Subcutaneous abdominal adipose tissue (tissue), 5 donors: ENCODE results near the gene SRSF10.

ENCODE experiments used
- H3K27ac ChIP-seq: one replicate; pipeline ENCODE4 v1.7.0; 2013; ENCODE audit warnings: low read depth, mild to moderate bottlenecking, inconsistent platforms, low read length, moderate library complexity
- H3K27me3 ChIP-seq, 5 donors: one replicate each; pipeline ENCODE4 v1.7.0; 2013; ENCODE audit warnings: low read length in 5 of 5, inconsistent platforms in 1 of 5; ENCODE audit not compliant: control insufficient read depth in 5 of 5, insufficient read depth in 4 of 5
- H3K36me3 ChIP-seq, 5 donors: one replicate each; pipeline ENCODE4 v1.7.0; 2013; ENCODE audit warnings: low read length in 5 of 5; ENCODE audit not compliant: control insufficient read depth in 5 of 5, insufficient read depth in 5 of 5
- H3K4me1 ChIP-seq, 5 donors: one replicate each; pipeline ENCODE4 v1.7.0; 2013; ENCODE audit warnings: low read length in 5 of 5, mild to moderate bottlenecking in 3 of 5, moderate library complexity in 1 of 5; ENCODE audit not compliant: control insufficient read depth in 5 of 5, insufficient read depth in 5 of 5
- H3K4me3 ChIP-seq, 5 donors: one replicate each; pipeline ENCODE4 v1.7.0; 2013; ENCODE audit warnings: low read length in 5 of 5, low read depth in 1 of 5
- H3K9ac ChIP-seq, 5 donors: one replicate each; pipeline ENCODE4 v1.7.0; 2013; ENCODE audit warnings: low read length in 5 of 5, mild to moderate bottlenecking in 4 of 5, moderate library complexity in 3 of 5
- H3K9me3 ChIP-seq, 5 donors: one replicate each; pipeline ENCODE4 v1.7.0; 2013; ENCODE audit warnings: low read length in 5 of 5; ENCODE audit not compliant: control insufficient read depth in 5 of 5
- donor health status: healthy.
- donor health status: healthy.
- donor health status: healthy.
- donor health status: healthy.
- donor health status: healthy.

Gene SRSF10

DNA sequence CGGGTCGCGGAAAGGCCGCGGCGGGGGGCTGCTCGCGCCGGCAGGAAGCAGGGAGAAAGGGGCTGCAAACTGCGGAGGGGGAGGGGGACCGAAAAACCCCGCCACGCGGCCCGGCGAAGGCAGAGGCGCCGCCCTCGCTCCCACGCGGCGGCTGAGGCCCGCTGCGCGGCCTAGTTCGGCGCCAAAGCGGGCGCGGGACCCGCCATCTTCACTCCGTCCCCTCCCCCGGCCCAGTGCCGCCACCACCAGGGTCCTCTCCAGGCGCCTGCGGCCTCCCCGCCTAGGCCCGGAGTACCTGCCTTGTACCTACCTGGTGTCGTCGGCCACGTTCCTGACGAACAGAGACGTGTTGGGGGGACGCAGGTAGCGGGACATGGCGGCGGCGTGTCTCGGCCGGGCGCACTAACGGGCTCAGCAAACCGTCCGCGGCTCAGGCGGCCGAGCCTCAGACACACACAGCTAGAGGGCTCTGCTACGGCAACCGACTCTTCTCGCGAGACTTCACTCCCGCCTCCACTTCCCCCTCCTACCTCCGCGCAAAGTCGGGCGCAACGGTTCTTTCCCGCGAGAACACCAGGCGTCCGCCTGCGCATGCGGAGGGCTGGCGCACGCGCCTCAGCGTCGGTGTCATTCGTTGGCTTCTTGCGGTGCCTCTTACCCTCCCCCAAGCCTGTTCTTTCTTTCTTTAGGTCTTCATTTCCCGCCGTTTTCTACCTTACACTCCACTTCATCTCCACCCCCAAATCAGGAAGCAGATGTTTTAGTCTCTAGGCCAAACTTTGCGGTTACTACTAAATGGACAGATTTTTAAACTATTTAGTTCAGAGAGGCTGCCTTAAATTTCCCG, at the start of gene SRSF10:
Gene SRSF10 (minus strand): TSS at position 447 of the 847 bp plus-strand sequence. CDS start 72 bp downstream, at position 375.
- peak within 1 kb of the TSS; percentile 76 to 92 (median 87) for H3K4me3 ChIP-seq
- H3K9me3 ChIP-seq, result no peaks in the 10 kb centered on the region
- H3K9ac ChIP-seq, result peak within 1 kb of the TSS; percentile 60 to 99 (median 98)
- peaks cover 0 to 7% (median 0%) of the 10 kb centered on the region in 5 donors for H3K36me3 ChIP-seq
- peak within 1 kb of the TSS; percentile 97 for H3K27ac ChIP-seq
- no peaks in the 10 kb centered on the region for H3K27me3 ChIP-seq
- peaks cover 3 to 47% (median 42%) of the 10 kb centered on the region in 5 donors for H3K4me1 ChIP-seq

DNA sequence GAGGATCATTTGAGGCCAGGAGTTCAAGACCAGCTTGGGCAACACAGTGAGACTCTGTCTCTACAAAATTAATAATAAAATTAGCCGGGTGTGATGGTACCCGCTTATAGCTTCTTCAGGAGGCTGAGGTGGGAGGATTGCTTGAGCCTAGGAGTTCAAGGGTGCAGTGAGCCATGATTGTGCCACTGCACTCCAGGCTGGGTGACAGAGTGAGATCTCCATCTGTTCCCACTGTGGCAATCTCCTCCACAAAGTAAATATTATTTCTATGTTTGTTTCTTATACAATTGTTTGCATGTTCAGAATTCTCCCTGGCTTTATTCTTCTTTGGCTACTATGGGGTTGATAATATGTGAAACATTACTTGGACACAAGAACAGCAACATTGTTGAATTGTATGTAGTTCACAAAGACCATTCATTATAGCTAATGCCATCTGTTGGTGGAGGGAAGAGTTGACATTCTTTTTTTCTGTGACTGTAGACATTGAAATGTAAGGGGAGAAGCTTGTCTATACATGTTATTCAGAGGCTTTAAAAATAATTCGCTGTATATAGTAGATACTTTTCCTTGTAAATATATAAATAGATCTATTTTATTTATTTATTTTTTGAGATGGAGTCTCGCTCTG, 47.8 kb upstream of the SRSF10 start:
- H3K9ac ChIP-seq, result no peak overlapping the region
- no peaks in the 10 kb centered on the region for H3K9me3 ChIP-seq
- H3K27me3 ChIP-seq, result no peaks in the 10 kb centered on the region
- H3K4me3 ChIP-seq, result no peak overlapping the region
- no peaks in the 10 kb centered on the region for H3K36me3 ChIP-seq
- H3K4me1 ChIP-seq, result peaks cover 0 to 3% (median 3%) of the 10 kb centered on the region in 5 donors
- H3K27ac ChIP-seq, result no peak overlapping the region

DNA sequence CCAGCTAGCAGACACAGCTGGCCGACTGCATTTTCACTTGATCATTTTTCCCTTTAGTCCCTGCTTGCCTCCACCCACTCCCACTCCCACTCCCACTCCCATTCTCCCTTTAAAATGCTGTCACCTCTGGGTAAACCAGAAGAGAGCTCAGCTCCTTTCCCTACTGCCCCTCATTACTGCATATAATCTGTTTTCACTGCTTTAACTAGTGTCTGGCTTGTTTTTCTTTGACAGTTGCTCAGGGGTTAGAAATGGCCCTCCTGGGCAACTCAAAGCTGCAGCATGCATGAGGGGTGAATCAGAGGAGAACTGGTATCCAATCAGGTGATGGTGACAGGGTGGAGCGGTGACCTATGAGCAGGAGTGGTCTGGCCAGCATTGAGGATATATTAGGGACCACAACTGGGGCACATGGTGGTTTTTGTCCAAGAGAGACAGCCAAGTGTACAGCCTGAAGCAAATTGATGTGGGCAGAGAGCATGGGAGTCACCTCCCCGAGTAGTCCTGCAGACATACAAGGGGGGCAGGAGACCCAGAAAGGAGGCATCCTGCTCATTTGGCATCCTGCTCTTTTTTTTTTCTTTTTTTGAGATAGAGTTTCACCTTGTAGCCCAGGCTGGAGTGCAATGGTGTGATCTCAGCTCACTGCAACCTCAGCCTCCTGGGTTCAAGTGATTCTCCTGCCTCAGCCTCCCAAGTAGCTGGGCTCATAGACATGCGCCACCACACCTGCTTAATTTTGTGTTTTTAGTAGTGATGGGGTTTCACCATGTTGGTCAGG, 42.6 kb upstream of the SRSF10 start:
- H3K27ac ChIP-seq, result no peak overlapping the region
- H3K27me3 ChIP-seq, result peaks cover 0 to 4% (median 0%) of the 10 kb centered on the region in 5 donors
- peaks cover 10 to 36% (median 24%) of the 10 kb centered on the region in 5 donors for H3K4me1 ChIP-seq
- H3K36me3 ChIP-seq, result no peaks in the 10 kb centered on the region
- no peak overlapping the region for H3K9ac ChIP-seq
- H3K9me3 ChIP-seq, result no peaks in the 10 kb centered on the region
- H3K4me3 ChIP-seq, result no peak overlapping the region

DNA sequence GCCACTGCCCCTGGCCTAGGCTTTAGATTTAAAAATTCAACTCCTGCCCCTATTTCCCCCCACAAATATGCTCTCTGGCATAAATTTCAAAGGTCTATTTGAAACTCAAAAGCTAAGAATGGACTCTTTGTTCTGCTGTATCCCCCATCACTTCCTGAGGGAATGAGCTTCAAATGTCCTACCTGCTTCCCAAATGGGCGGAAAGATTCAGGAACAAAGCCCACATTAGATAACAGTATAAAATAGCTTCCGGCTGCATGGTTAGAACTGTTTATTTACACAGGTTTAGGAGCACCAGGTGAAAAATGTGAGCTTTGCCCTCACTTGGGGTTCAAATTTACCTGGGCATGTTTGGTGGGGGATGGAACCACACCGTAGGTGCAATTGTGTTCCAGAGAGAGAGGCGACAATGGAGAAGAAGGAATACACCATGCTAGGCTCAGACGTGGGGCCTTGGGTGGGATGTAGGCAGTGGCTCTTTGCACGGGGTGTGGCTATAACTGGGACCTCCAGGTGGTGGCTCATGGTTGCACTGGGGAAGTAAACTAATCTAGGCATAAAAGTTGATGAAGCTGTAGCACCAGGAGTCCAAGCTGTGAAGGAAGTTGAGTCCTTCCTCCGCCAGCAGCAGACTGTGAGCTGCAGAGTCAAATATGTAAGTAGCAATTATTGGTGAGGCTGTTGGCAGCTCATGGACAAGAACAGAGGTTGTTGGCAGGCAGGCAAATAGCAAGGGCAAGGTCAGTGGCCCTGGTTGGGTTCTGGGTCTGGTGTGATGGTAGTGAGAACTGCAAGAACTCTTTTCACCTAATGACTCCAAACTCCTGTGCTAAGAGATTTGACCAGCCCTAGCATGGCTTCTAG, 41.5 kb upstream of the SRSF10 start:
- H3K27ac ChIP-seq, result peak overlapping the region; percentile 18
- no peak overlapping the region for H3K9ac ChIP-seq
- no peaks in the 10 kb centered on the region for H3K36me3 ChIP-seq
- H3K27me3 ChIP-seq, result peaks cover 0 to 4% (median 0%) of the 10 kb centered on the region in 5 donors
- H3K9me3 ChIP-seq, result no peaks in the 10 kb centered on the region
- H3K4me3 ChIP-seq, result no peak overlapping the region
- H3K4me1 ChIP-seq, result peaks cover 10 to 36% (median 32%) of the 10 kb centered on the region in 5 donors

DNA sequence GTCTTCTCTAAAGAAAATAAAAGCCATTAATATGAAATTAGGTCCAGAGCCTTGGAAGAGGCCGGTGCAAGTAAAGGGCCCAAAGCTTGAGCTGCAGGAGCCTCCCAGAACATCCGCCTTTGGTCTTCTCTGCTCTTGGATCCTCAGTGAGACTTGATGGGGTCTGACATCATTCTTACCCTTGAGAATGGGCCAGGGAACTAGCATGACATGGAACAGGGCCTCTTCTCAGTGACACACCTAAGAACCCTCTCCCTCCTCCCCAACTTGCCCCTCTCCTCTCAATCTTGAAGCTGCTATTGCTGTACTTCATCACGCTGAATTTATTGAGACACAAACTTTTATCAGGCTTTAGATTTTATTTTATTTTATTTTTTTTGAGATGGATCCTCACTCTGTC, 40.3 kb upstream of the SRSF10 start:
- no peaks in the 10 kb centered on the region for H3K36me3 ChIP-seq
- no peaks in the 10 kb centered on the region for H3K9me3 ChIP-seq
- H3K4me3 ChIP-seq, result no peak overlapping the region
- H3K27me3 ChIP-seq, result peaks cover 0 to 4% (median 0%) of the 10 kb centered on the region in 5 donors
- peaks cover 10 to 45% (median 39%) of the 10 kb centered on the region in 5 donors for H3K4me1 ChIP-seq
- peak overlapping the region in 1 of 5 donors; percentile 38 for H3K9ac ChIP-seq
- peak overlapping the region; percentile 97 for H3K27ac ChIP-seq

DNA sequence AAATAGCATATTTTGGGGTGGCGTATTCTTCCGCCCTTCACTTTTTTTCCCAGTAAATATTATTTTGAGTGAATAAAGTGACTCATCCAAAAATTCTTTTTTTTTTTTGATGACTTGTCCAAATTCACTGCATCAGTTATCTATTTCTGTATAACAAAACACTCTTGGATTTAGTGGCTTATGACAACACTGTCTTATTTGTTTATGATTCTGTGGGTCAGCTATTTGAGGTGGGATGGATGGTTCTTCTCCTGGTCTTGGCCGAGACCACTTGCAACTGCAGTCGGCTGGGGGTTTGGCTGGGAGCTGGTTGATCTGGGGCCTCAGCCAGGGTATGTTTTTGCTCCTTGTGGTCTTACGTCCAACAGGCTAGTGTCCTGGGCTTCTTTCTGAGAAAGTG, 39.9 kb upstream of the SRSF10 start:
- Histone ChIP-seq H3K4me1 (peaks cover 12 to 45% (median 43%) of the 10 kb centered on the region in 5 donors), H3K27ac (peak overlapping the region; percentile 97), H3K27me3 (peaks cover 0 to 4% (median 0%) of the 10 kb centered on the region in 5 donors), H3K9me3 (no peaks in the 10 kb centered on the region), H3K36me3 (no peaks in the 10 kb centered on the region), H3K9ac (peak overlapping the region in 1 of 5 donors; percentile 72), H3K4me3 (no peak overlapping the region)

DNA sequence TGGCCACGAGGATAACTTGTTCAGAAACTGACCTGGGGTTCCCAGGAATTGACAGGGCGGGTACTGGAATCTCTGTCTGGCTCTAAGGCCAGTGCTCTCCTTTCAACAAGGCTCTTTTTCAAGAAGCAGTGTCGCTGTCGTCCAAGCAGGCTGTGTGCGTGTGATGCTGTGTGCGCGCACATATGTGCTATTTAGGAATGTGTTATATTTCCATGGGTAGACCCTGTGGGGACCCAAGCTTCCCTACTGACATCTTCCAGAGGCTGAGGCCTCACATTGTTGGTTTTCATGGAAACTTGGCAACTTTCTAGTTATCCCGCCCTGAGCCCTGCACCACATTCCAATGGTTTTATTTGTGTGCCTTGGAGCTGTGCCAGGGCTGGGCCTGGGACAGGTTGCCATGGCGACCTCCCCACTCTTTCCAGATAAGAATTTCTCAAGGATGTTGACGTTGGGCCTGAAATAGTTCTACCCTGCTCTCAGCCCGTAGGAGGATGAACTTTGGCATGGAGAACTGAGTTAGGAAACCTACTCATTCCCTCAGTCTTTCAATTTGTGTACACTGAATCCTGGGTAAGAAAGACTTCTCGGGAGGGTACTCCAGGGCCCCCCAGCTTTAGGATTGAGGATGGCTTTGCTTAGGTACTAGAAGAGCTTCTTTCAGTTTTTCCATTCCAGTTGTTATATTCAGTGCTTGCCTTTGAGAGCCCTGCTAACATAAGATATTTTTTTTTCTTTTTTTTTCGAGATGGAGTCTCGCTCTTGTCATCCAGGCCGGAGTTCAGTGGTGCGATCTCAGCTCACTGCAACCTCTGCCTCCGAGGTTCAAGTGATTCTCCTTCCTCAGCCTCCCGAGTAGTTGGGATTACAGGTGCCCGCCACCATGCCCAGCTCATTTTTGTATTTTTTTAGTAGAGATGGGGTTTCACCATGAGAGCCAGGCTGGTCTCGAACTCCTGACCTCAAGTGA, 38.8 kb upstream of the SRSF10 start:
- H3K9me3 ChIP-seq, result no peaks in the 10 kb centered on the region
- peak overlapping the region in 4 of 5 donors; percentile 38 to 95 (median 64) for H3K9ac ChIP-seq
- H3K27me3 ChIP-seq, result peaks cover 0 to 4% (median 0%) of the 10 kb centered on the region in 5 donors
- H3K36me3 ChIP-seq, result no peaks in the 10 kb centered on the region
- H3K27ac ChIP-seq, result peak overlapping the region; percentile 97
- peak overlapping the region in 4 of 5 donors; percentile 1 to 50 (median 45) for H3K4me3 ChIP-seq
- peaks cover 12 to 46% (median 43%) of the 10 kb centered on the region in 5 donors for H3K4me1 ChIP-seq

DNA sequence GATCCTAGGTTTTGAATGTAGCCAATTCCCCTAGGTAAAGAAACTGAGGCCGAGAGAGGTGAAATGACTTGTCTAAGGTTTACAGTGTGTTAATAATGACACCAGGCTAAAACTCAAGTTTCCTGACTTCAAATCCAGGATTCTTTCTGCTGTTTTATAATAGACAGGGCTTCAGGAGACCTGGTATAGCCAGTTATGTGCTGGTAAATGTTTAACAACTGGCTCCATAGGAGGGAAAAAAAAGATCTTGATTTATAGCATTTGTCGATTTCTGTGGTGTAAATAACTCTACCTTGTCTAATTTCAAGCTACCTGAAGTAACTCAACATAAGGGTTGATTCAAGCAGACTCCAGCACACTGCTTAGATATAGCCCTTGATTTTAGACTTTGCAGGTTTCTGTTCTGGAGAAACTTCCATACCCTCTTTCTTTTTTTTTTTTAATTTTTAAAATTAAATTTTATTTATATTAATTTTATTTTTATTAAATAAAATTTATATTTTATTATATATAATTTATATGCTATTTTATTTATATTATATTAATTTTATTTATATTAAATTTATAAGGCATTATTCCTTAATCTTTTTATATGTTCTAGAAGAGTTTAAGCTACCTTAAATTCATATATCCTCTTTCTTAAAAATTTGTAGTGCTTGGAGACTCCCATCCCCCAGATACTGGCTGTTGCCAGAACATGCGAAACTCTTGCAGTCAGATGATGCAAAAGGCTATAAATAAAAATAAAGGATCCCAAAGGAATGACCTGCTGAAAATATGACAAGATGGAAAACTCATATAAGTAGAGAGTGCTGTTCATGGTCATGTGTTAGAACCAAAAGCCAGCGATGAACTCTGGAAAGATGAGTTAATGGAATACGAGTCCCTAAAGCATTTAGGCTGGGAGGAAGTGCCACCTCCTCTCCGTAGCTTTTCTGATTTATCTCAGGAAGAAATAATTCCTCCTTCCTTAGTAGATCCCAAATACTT, 35.4 kb upstream of the SRSF10 start:
- Histone ChIP-seq H3K9me3 (no peaks in the 10 kb centered on the region), H3K4me1 (peaks cover 13 to 46% (median 40%) of the 10 kb centered on the region in 5 donors), H3K27me3 (peaks cover 0 to 4% (median 0%) of the 10 kb centered on the region in 5 donors), H3K9ac (peak overlapping the region in 1 of 5 donors; percentile 11), H3K36me3 (no peaks in the 10 kb centered on the region), H3K27ac (peak overlapping the region; percentile 64), H3K4me3 (no peak overlapping the region)
